HG03025 (cell line): Measurements from ENCODE around the gene TBX15.

Source experiments
- ATAC-seq: cut with Tn5 transposase; IDR thresholded peaks from one replicate; pipeline ENCODE4 v1.9.1; 2021; ENCODE audit warnings: mild to moderate bottlenecking, moderate library complexity; ENCODE audit not compliant: unreplicated experiment, low FRiP score

Gene TBX15

GRCh38 chr1:118988186-118989005, at the start of gene TBX15:
TBX15 (minus strand) TSS chr1:118988343; CDS start chr1:118987795, 548 bp downstream.
- ATAC-seq: no peak

GRCh38 chr1:119034359-119034758, 46.2 kb upstream of the TBX15 start:
- ATAC-seq: no peak

GRCh38 chr1:119032986-119033385, 44.8 kb upstream of the TBX15 start:
- ATAC-seq: no peak

GRCh38 chr1:119027759-119028158, 39.6 kb upstream of the TBX15 start:
- ATAC-seq: no peak

GRCh38 chr1:119026956-119027355, 38.8 kb upstream of the TBX15 start:
- ATAC-seq: no peak

GRCh38 chr1:119015547-119015946, 27.4 kb upstream of the TBX15 start:
- no peak for ATAC-seq

- no peak for ATAC-seq
Measured at GRCh38 chr1:119012383-119012782, 24.2 kb upstream of the TBX15 start.

GRCh38 chr1:119011706-119012105, 23.6 kb upstream of the TBX15 start:
- no peak for ATAC-seq

- no peak for ATAC-seq
Measured at GRCh38 chr1:119011116-119011515, 23.0 kb upstream of the TBX15 start.

GRCh38 chr1:119010201-119010600, 22.1 kb upstream of the TBX15 start:
- ATAC-seq: no peak

- ATAC-seq: no peak
Measured at GRCh38 chr1:119009312-119009655, 21.1 kb upstream of the TBX15 start.

GRCh38 chr1:119008483-119009311, 20.6 kb upstream of the TBX15 start:
- peak; percentile 59 for ATAC-seq

GRCh38 chr1:119007670-119008482, 19.7 kb upstream of the TBX15 start:
- ATAC-seq: no peak

GRCh38 chr1:119007339-119007669, 19.2 kb upstream of the TBX15 start:
- ATAC-seq: no peak

GRCh38 chr1:119006406-119007279, 18.5 kb upstream of the TBX15 start:
- ATAC-seq: no peak

- no peak for ATAC-seq
Measured at GRCh38 chr1:119005724-119006405, 17.7 kb upstream of the TBX15 start.

- no peak for ATAC-seq
Measured at GRCh38 chr1:119004781-119005180, 16.6 kb upstream of the TBX15 start.

- no peak for ATAC-seq
Measured at GRCh38 chr1:119004129-119004527, 16.0 kb upstream of the TBX15 start.

- ATAC-seq: no peak
Measured at GRCh38 chr1:119003413-119004128, 15.4 kb upstream of the TBX15 start.
